ENCODE results near the gene TMC1.
"Not testable (repeated sequence)": the region's sequence is repeated elsewhere in the genome, so short reads cannot be mapped to it uniquely, and the experiment has no call there.

TMC1 gene

DNA sequence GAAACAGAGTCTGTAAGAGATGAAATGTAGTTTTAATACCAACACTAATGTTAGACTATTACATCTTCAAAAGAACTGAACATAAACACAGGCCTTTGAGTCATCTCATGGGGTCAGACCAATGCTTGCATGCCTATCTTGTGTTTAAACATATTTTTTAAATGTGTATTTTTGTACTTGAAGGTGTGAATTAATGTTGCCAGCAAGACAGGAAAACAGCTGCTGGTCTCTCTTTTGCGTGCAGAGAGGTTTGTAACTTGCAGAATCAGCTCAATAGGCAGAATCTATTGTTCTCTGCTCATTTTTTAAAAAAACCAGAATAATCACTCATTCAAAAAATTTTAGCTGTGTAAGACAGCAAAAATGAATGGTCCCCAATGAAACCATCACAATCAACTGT is 251.3 kb downstream of the TMC1 start:
- ATAC-seq (no peak), DNase-seq (no peak)
- Mint-ChIP-seq H3K27ac (no peak overlapping the region), H3K4me1 (no peaks in the 10 kb centered on the region), H3K9me3 (no peaks in the 10 kb centered on the region), H3K4me3 (no peak overlapping the region), H3K27me3 (no peaks in the 10 kb centered on the region)

DNA sequence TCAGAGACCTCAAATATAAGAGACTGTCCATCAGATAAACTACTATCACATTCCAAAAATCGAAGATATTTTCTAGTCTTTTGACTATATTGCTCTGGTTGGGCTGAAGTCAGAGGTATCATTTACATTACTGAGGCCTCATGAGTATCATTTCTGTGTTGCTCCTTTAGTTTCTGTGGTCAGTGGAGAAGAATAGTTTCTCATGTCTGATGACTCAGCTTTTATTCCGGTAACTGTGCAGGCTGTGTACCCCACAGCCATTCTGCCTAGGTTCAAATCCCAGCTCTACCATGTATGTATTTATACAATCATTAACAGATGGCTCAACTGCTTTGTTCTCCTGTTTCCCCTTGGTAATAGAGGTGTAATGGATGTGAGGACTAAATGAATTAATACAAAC is 252.2 kb downstream of the TMC1 start:
- no peak overlapping the region for H3K4me3 Mint-ChIP-seq
- DNase-seq, result no peak
- H3K4me1 Mint-ChIP-seq, result no peaks in the 10 kb centered on the region
- H3K27me3 Mint-ChIP-seq, result peaks cover 9% of the 10 kb centered on the region
- H3K9me3 Mint-ChIP-seq, result no peaks in the 10 kb centered on the region
- H3K27ac Mint-ChIP-seq, result no peak overlapping the region
- ATAC-seq, result no peak

DNA sequence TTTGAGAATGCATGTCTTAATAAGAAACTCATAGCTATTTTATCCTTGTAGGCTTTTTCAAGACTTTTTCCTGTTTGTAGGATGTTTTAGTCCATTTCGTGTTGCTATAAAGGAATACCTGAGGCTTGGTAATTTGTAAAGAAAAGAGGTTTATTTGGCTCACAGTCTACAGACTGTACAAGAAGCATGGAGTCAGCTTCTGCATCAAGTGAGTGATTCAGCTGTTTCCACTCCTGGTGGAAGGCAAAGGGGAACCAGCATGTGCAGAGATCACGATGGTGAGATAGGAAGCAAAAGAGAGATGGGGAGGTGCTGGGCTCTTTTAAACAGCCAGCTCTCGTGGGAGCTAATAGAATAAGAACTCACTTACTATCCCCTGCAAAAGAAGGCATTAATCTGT is 254.2 kb downstream of the TMC1 start:
- ATAC-seq (no peak), DNase-seq (no peak)
- peaks cover 16% of the 10 kb centered on the region for H3K27me3 Mint-ChIP-seq
- H3K4me1 Mint-ChIP-seq, result no peaks in the 10 kb centered on the region
- no peaks in the 10 kb centered on the region for H3K9me3 Mint-ChIP-seq
- no peak overlapping the region for H3K27ac Mint-ChIP-seq
- no peak overlapping the region for H3K4me3 Mint-ChIP-seq

DNA sequence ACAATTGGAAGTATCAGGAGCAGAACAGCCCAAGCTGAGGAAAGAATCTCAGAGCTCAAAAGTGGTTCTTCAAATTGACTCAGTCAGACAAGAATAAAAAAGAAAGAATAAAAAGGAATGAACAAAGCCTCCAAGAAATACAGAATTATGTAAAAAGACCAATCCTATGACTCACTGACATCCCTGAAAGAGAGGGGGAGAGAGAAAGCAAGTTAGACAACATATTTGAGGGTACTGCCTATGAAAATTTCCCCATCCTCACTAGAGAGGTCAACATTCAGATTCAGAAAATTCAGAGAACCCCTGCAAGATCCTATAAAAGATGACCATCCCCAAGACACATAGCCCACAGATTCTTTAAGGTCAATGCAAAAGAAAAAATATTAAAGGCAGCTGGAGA is 258.2 kb downstream of the TMC1 start:
- DNase-seq (no peak), ATAC-seq (no peak)
- Mint-ChIP-seq H3K4me1 (no peaks in the 10 kb centered on the region), H3K4me3 (no peak overlapping the region), H3K9me3 (peaks cover 0 to 11% of the 10 kb centered on the region in 2 donors), H3K27ac (no peak overlapping the region), H3K27me3 (peaks cover 16% of the 10 kb centered on the region)

DNA sequence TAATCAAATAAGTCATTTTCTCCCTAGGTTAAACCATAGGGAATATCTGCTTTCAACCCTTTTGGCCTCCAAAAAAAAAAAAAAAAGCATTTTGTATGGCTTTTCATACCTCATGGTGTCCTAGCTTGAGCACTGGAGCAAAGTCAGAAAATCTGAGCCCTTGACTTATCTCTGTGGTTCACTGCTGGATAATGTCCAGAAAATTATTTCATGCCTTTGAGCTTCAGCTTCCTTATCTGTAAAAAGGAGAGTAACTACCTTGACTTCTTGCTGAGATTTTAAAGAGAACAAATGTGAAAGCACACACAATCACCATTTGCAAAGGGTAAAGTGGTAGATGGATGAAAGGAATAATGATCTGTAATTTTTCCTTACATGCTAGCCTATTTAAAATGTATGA is 265.5 kb downstream of the TMC1 start:
- Mint-ChIP-seq H3K27ac (no peak overlapping the region), H3K4me3 (no peak overlapping the region), H3K27me3 (no peaks in the 10 kb centered on the region), H3K4me1 (no peaks in the 10 kb centered on the region), H3K9me3 (peaks cover 5 to 11% of the 10 kb centered on the region in 2 donors)
- ATAC-seq (no peak), DNase-seq (no peak)

DNA sequence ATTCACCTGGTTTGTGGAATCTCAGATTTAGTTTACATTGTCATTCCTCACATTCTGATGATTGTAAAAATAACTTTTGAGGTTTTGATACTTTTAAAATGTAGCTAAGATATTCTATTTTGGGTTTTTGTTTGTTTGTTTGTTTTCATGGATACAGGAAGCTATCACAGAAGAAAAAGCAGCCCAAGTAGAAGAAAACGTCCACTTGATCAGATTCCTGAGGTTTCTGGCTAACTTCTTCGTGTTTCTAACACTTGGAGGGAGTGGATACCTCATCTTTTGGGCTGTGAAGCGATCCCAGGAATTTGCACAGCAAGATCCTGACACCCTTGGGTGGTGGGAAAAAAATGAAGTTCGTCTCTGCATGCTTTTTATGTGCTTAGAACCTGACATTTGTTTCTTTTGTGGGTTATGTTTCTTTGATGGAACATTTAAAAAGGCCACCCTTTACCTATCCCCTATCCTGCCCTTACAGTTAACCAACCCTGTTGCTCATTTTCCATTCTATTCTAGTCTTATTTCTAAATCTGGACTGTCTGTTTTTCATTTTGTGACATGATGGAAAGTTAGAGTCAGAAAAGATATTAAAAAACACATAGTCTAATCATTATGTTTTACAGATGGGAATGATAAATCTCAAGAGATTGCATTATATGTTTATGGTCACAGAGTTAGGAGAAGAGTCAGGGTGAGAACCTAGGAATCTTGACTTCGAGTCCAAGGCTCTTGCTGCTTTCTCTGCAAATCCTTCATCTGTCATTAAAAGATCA is 267.7 kb downstream of the TMC1 start:
- Mint-ChIP-seq H3K4me3 (no peak overlapping the region), H3K27ac (no peak overlapping the region), H3K9me3 (peaks cover 2 to 5% of the 10 kb centered on the region in 2 donors), H3K4me1 (no peaks in the 10 kb centered on the region), H3K27me3 (no peaks in the 10 kb centered on the region)
- no peak for DNase-seq
- ATAC-seq, result no peak

DNA sequence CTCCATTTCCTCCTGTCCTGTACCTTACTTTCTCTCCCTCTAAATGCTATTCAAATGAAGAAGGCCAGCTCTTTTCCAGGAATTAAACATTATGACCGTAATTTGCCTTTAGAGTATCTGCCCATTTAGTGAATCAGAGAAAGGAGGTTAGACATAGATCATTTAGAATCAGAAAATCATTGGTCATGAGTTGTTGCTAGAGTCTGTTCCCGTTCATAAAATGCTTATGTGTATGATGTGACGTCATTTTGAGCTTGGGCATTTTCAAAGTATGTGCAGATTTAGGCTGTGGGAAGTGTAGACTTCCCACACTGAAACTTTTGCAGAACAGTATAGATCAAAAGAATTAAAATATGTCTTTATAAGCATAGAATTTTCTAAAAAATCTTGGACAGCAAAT is 268.5 kb downstream of the TMC1 start:
- ATAC-seq (no peak), DNase-seq (no peak)
- Mint-ChIP-seq H3K4me1 (no peaks in the 10 kb centered on the region), H3K4me3 (no peak overlapping the region), H3K27me3 (no peaks in the 10 kb centered on the region), H3K9me3 (peaks cover 5 to 10% of the 10 kb centered on the region in 2 donors), H3K27ac (no peak overlapping the region)

DNA sequence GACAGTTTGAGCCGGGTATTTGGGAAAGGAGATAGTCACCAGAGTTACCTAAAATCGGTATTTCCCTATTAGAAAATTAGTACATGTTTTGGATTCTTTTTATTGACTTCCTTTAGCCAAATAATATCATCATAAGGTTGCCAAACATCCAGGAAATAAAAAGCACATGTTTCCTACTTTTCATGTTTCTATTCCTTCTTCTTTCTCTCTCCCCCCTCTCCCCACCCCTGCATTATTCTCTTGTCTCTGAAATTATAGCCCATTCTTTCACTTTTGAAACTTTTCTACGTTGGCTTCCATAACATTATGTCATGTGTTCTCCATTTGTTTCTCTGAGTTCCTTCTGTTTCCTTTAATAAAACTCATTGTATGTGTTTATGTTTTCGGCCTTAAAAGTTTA is 269.6 kb downstream of the TMC1 start:
- no peaks in the 10 kb centered on the region for H3K4me1 Mint-ChIP-seq
- ATAC-seq (no peak), DNase-seq (no peak)
- no peak overlapping the region for H3K27ac Mint-ChIP-seq
- peaks cover 5 to 21% of the 10 kb centered on the region in 2 donors for H3K9me3 Mint-ChIP-seq
- H3K4me3 Mint-ChIP-seq, result no peak overlapping the region
- H3K27me3 Mint-ChIP-seq, result no peaks in the 10 kb centered on the region

DNA sequence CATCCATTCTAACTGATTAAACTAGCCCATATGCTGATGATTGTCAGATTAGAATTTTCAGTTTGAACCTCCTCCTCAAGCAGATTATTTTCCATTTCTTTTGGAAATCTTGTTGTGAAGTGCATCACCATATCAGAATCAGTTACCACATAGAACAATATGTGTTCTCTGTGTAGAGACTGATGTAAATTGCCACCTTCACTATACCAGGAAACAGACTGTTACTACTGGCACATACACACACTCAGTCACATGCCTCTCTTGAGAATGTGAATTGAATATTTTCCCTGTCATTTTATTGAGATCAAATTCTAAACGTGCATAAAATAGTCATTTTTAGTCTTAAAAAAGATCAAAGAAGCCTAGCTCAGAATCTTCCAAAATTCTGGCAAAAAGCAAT is 270.0 kb downstream of the TMC1 start:
- DNase-seq (no peak), ATAC-seq (no peak)
- Mint-ChIP-seq H3K27ac (no peak overlapping the region), H3K4me1 (no peaks in the 10 kb centered on the region), H3K4me3 (no peak overlapping the region), H3K27me3 (no peaks in the 10 kb centered on the region), H3K9me3 (peaks cover 3 to 25% of the 10 kb centered on the region in 2 donors)

DNA sequence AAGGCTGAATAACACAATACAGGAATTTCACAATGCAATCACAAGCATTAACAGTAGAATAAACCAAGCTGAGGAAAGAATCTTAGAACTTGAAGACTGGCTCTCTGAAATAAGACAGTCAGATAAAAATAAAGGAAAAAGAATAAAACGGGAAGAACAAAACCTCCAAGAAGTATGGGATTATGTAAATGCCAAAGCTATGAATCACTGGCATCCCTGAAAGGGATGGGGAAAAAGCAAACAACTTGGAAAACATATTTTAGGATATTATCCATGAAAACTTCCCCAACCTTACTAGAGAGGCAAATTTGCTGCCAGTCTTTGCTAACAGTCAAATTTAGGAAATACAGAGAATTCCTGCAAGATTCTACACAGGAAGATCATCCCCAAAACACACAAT is 273.5 kb downstream of the TMC1 start:
- H3K27ac Mint-ChIP-seq, result peak overlapping the region in 1 of 2 donors; percentile 0
- DNase-seq (no peak), ATAC-seq (no peak)
- peaks cover 0 to 31% of the 10 kb centered on the region in 2 donors for H3K9me3 Mint-ChIP-seq
- H3K4me3 Mint-ChIP-seq, result no peak overlapping the region
- H3K27me3 Mint-ChIP-seq, result no peaks in the 10 kb centered on the region
- H3K4me1 Mint-ChIP-seq, result no peaks in the 10 kb centered on the region

DNA sequence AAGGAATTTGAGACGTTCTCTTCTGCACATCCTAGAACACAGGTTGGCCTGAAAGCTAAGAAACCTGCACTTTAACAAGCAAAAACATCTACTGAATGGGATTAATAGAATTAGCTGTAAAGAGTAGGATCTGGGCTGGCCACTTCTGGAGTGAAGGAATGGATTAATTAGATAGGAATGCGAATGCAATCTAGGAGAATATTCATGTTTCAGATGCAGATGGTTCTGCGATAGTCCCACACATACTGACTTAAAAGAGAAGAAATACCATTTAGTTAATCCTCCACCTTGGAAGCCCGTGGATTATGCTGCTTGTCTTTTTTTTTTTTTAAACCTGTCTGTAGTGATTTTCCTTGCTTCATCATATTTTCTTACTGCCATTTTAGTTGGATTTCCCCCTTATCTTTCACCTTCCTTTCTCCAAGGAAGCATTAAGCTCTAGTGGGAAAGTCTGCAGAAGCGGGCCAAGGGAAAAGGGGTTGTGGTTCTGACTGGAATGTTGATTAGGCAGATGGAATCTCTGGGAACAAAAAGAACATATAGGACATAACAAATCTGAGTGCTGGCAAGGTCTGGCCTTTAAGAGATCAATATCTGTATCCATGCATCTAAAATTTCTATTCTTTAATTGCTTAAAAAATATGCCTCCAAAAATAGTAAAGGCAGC is 279.1 kb downstream of the TMC1 start:
- DNase-seq (no peak), ATAC-seq (no peak)
- no peak overlapping the region for H3K27ac Mint-ChIP-seq
- no peak overlapping the region for H3K4me3 Mint-ChIP-seq
- peaks cover 0 to 16% of the 10 kb centered on the region in 2 donors for H3K9me3 Mint-ChIP-seq
- H3K4me1 Mint-ChIP-seq, result no peaks in the 10 kb centered on the region
- H3K27me3 Mint-ChIP-seq, result no peaks in the 10 kb centered on the region

DNA sequence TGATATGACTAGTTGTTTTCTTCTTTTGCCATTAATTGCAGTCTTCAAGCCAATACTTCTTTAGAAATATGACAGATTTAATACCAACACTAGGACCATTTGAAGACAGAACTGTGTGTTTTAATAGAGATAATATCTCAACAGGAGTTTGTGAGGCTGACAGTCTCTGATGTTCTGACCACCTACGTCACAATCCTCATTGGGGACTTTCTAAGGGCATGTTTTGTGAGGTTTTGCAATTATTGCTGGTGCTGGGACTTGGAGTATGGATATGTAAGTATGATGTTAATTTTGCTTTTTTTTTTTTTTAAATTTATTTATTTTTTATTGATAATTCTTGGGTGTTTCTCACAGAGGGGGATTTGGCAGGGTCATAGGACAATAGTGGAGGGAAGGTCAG is 283.8 kb downstream of the TMC1 start:
- ATAC-seq (no peak), DNase-seq (no peak)
- H3K9me3 Mint-ChIP-seq, result no peaks in the 10 kb centered on the region
- H3K27ac Mint-ChIP-seq, result no peak overlapping the region
- H3K27me3 Mint-ChIP-seq, result no peaks in the 10 kb centered on the region
- H3K4me1 Mint-ChIP-seq, result no peaks in the 10 kb centered on the region
- no peak overlapping the region for H3K4me3 Mint-ChIP-seq

DNA sequence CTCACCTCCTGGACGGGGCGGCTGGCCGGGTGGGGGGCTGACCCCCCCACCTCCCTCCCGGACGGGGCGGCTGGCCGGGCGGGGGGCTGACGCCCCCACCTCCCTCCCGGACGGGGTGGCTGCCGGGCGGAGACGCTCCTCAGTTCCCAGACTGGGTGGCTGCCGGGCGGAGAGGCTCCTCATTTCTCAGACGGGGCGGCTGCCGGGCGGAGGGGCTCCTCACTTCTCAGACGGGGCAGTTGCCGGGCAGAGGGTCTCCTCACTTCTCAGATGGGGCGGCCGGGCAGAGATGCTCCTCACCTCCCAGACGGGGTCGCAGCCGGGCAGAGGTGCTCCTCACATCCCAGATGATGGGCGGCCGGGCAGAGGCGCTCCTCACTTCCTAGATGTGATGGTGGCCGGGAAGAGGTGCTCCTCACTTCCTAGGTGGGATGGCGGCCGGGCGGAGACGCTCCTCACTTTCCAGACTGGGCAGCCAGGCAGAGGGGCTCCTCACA is 285.0 kb downstream of the TMC1 start:
- not testable (repeated sequence) for H3K27ac Mint-ChIP-seq, ATAC-seq, DNase-seq, H3K4me3 Mint-ChIP-seq, H3K4me1 Mint-ChIP-seq, H3K27me3 Mint-ChIP-seq, H3K9me3 Mint-ChIP-seq

DNA sequence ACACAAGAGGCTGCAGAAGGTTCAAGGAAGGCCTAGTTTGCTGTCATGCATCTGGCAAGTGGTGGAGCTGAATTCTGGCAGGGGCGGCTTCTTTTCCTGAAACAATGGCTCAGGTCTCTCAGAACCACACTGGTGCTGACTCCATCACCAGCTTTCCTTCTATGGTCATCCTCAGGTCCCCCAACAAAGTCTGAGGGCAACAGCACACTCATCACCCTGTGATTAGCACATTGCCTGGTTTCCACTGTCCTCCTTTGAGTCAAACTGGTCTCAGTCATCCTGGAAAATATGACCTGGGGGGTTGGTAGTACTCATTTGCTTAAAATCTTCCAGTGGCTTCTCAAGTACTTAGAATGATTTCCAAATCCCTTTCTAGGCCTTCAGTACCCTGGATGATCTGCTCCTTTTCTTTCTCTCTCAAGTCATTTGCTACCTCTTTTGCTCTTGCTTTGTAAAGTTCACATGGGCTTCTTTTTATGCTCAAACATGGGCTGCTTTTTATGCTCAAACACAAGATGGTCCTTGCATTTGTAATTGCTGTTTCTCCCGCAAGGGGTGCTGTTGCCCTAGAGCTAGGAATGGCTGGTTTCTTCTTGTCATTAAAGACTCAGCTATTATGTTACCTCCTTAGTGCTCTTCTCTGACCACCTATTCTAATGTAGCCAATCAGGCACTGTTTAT is 286.5 kb downstream of the TMC1 start:
- no peak for DNase-seq
- peak; percentile 37 for ATAC-seq
- no peak overlapping the region for H3K4me3 Mint-ChIP-seq
- H3K9me3 Mint-ChIP-seq, result no peaks in the 10 kb centered on the region
- no peaks in the 10 kb centered on the region for H3K27me3 Mint-ChIP-seq
- no peaks in the 10 kb centered on the region for H3K4me1 Mint-ChIP-seq
- H3K27ac Mint-ChIP-seq, result no peak overlapping the region

DNA sequence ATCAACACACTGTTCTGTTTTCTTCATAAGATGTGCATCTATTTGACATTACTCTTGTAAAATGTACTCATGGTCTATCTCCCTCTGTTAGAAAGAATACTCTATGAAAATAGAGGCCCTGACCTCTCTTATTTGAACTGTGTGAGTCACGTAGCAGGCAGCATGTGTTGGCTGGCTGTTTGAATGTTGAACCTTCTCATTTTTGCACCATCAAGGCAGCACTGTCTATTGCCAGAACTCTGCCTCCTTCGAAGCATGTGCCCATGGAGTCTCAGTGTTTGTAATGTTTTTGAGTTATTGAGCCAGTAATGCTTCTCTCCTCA is 287.0 kb downstream of the TMC1 start:
- H3K4me3 Mint-ChIP-seq, result no peak overlapping the region
- H3K27me3 Mint-ChIP-seq, result no peaks in the 10 kb centered on the region
- DNase-seq (no peak), ATAC-seq (no peak)
- no peaks in the 10 kb centered on the region for H3K9me3 Mint-ChIP-seq
- no peak overlapping the region for H3K27ac Mint-ChIP-seq
- no peaks in the 10 kb centered on the region for H3K4me1 Mint-ChIP-seq

DNA sequence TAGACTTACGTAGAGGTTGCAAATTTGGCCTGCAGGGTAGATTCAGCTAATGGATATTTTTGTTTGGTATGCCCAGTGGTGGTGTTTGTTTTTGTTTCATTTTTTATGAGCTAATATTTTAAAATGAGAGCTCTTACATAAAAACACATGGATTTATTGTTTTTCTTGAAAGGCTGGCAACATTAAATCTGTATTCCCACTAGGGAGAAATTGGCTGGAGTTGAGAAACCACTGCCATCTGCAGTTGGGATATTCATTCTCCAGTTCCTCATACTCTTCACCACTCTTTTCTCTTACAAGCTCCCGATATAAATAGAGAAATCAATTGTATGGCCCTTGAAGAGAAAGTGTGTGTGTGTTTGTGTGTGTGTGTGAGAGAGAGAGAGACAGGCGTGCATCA is 288.2 kb downstream of the TMC1 start:
- H3K4me1 Mint-ChIP-seq, result no peaks in the 10 kb centered on the region
- no peaks in the 10 kb centered on the region for H3K9me3 Mint-ChIP-seq
- H3K27me3 Mint-ChIP-seq, result no peaks in the 10 kb centered on the region
- H3K4me3 Mint-ChIP-seq, result no peak overlapping the region
- H3K27ac Mint-ChIP-seq, result no peak overlapping the region
- ATAC-seq, result no peak
- no peak for DNase-seq

Measured in stimulated activated naive CD8-positive, alpha-beta T cell treated with anti-CD3 and anti-CD28 coated beads, Interleukin-15, amount 100 ng/mL, for 72 hours (primary cell).